IPS DF 6.9 (cell line): Measurements from ENCODE around the gene BRAF.

ENCODE experiments used
- DNase-seq: peaks from one replicate; pipeline ENCODE4 v3.0.0-alpha.2; 2013; ENCODE audit warnings: low read depth, low spot score
- H3K27ac ChIP-seq: one replicate; pipeline ENCODE4 v1.5.1; 2013; ENCODE audit warnings: low read length, control low read depth
- H3K27me3 ChIP-seq: 2 replicates; pipeline ENCODE4 v1.6.1; 2013; ENCODE audit warnings: mild to moderate bottlenecking, low read length; ENCODE audit not compliant: control insufficient read depth, insufficient read depth
- H3K36me3 ChIP-seq: 2 replicates; pipeline ENCODE4 v1.6.1; 2013; ENCODE audit warnings: low read length; ENCODE audit not compliant: control insufficient read depth, insufficient read depth
- H3K4me1 ChIP-seq: 2 replicates; pipeline ENCODE4 v1.6.1; 2013; ENCODE audit warnings: low read length; ENCODE audit not compliant: control insufficient read depth, insufficient read depth
- H3K4me3 ChIP-seq: 2 replicates; pipeline ENCODE4 v1.5.1; 2013; ENCODE audit warnings: mild to moderate bottlenecking, low read length
- H3K9me3 ChIP-seq: 2 replicates; pipeline ENCODE4 v1.6.1; 2013; ENCODE audit warnings: low read length, inconsistent platforms; ENCODE audit not compliant: control insufficient read depth, insufficient read depth
- WGBS: extraction: QIAGEN DNeasy Blood & Tissue Kit; methylation state at CpG from one replicate; pipeline ENCODE4 v1.1.7; 2013; ENCODE audit warnings: mixed read lengths, missing lambda C conversion rate; ENCODE audit not compliant: insufficient read length, insufficient coverage; 5-methylcytosine and 5-hydroxymethylcytosine counted together

Gene BRAF

GRCh38 chr7:140881507-140882228, 43.1 kb downstream of the BRAF start:
- Histone ChIP-seq H3K9me3 (no peaks in the 10 kb centered on the region), H3K4me1 (no peaks in the 10 kb centered on the region), H3K27me3 (no peaks in the 10 kb centered on the region), H3K27ac (no peak overlapping the region), H3K36me3 (no peaks in the 10 kb centered on the region), H3K4me3 (no peak overlapping the region)
- no CpG with 5 or more reads among the region's 3 CpGs for WGBS
- DNase-seq = no peak

DNA sequence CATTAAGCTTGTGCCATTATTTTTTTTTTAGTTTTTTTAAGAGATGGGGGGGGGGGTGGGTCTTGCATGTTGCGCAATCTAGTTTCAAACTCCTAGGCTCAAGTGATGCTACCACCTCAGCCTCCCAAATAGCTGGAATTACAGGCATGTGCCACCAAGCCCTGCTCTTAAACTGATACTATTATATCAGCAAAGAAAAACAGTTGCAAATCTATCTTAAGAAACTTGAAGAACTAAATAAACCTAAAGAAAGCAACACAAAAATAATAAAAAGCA, 47.5 kb downstream of the BRAF start:
- Histone ChIP-seq H3K27me3 (no peaks in the 10 kb centered on the region), H3K4me1 (no peaks in the 10 kb centered on the region), H3K27ac (no peak overlapping the region), H3K9me3 (no peaks in the 10 kb centered on the region), H3K4me3 (no peak overlapping the region), H3K36me3 (no peaks in the 10 kb centered on the region)
- no peak for DNase-seq
- WGBS = no CpG with 5 or more reads among the region's 1 CpG

GRCh38 chr7:140876519-140877248, 48.0 kb downstream of the BRAF start:
- Histone ChIP-seq H3K4me1 (no peaks in the 10 kb centered on the region), H3K27me3 (no peaks in the 10 kb centered on the region), H3K36me3 (no peaks in the 10 kb centered on the region), H3K9me3 (no peaks in the 10 kb centered on the region), H3K27ac (no peak overlapping the region), H3K4me3 (no peak overlapping the region)
- DNase-seq = no peak
- WGBS = no CpG with 5 or more reads among the region's 2 CpGs

- H3K4me1 ChIP-seq = no peaks in the 10 kb centered on the region
- H3K4me3 ChIP-seq = no peak overlapping the region
- H3K27me3 ChIP-seq = no peaks in the 10 kb centered on the region
- no peak for DNase-seq
- no peaks in the 10 kb centered on the region for H3K9me3 ChIP-seq
- WGBS = no CpG with 5 or more reads among the region's 4 CpGs
- H3K27ac ChIP-seq = no peak overlapping the region
- no peaks in the 10 kb centered on the region for H3K36me3 ChIP-seq
These were observed 51.3 kb downstream of the BRAF start for GRCh38 chr7:140873434-140873833.

GRCh38 chr7:140870003-140870402, 54.7 kb downstream of the BRAF start:
- no CpG with 5 or more reads among the region's 1 CpG for WGBS
- Histone ChIP-seq H3K4me3 (no peak overlapping the region), H3K27ac (no peak overlapping the region), H3K9me3 (no peaks in the 10 kb centered on the region), H3K27me3 (no peaks in the 10 kb centered on the region), H3K36me3 (no peaks in the 10 kb centered on the region), H3K4me1 (no peaks in the 10 kb centered on the region)
- DNase-seq = no peak

- Histone ChIP-seq H3K27me3 (no peaks in the 10 kb centered on the region), H3K27ac (no peak overlapping the region), H3K9me3 (no peaks in the 10 kb centered on the region), H3K36me3 (no peaks in the 10 kb centered on the region), H3K4me1 (no peaks in the 10 kb centered on the region), H3K4me3 (no peak overlapping the region)
- WGBS = no CpG with 5 or more reads among the region's 8 CpGs
- no peak for DNase-seq
These were observed 55.3 kb downstream of the BRAF start for GRCh38 chr7:140869430-140869829.

GRCh38 chr7:140867467-140868462, 57.0 kb downstream of the BRAF start:
- Histone ChIP-seq H3K36me3 (no peaks in the 10 kb centered on the region), H3K4me1 (no peaks in the 10 kb centered on the region), H3K27ac (no peak overlapping the region), H3K9me3 (no peaks in the 10 kb centered on the region), H3K4me3 (no peak overlapping the region), H3K27me3 (no peaks in the 10 kb centered on the region)
- no peak for DNase-seq
- no CpG with 5 or more reads among the region's 5 CpGs for WGBS

DNA sequence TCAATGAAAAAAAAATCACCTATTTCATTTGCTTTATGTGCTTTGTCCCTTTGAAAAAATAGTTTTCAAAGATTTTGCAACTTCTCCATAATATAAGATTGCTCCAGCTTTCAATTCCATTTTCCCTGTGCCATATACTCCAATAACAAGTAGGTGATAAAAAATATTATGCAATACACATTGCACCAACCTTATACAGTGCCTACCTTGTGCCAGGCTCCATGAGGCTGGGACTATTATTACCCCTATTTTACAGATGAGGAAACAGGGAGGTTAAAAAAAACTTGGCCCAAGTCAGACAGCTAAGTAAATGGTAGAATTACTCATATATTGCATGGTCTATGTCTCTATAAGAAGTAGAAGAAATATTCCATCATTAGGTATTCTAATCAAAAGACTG, 57.8 kb downstream of the BRAF start:
- no peaks in the 10 kb centered on the region for H3K9me3 ChIP-seq
- DNase-seq = no peak
- no peaks in the 10 kb centered on the region for H3K36me3 ChIP-seq
- H3K4me3 ChIP-seq = no peak overlapping the region
- H3K4me1 ChIP-seq = no peaks in the 10 kb centered on the region
- H3K27ac ChIP-seq = no peak overlapping the region
- no peaks in the 10 kb centered on the region for H3K27me3 ChIP-seq

GRCh38 chr7:140864732-140865131, 60.0 kb downstream of the BRAF start:
- no peaks in the 10 kb centered on the region for H3K4me1 ChIP-seq
- no peaks in the 10 kb centered on the region for H3K27me3 ChIP-seq
- H3K4me3 ChIP-seq = no peak overlapping the region
- no peaks in the 10 kb centered on the region for H3K36me3 ChIP-seq
- H3K9me3 ChIP-seq = no peaks in the 10 kb centered on the region
- no peak for DNase-seq
- 100% methylated on average over 1 of the region's 3 CpGs for WGBS
- no peak overlapping the region for H3K27ac ChIP-seq

- WGBS = no CpG with 5 or more reads among the region's 4 CpGs
- no peak overlapping the region for H3K27ac ChIP-seq
- no peak for DNase-seq
These were observed 60.9 kb downstream of the BRAF start for GRCh38 chr7:140863867-140864266.

More at GRCh38 chr7:140863867-140864266, 60.9 kb downstream of the BRAF start:
- no peaks in the 10 kb centered on the region for H3K27me3 ChIP-seq
- no peaks in the 10 kb centered on the region for H3K36me3 ChIP-seq
- H3K4me3 ChIP-seq = no peak overlapping the region
- no peaks in the 10 kb centered on the region for H3K4me1 ChIP-seq
- H3K9me3 ChIP-seq = no peaks in the 10 kb centered on the region
